GM21381 (cell line): ENCODE measurements around the gene SLC22A12.

ENCODE experiments used
- ATAC-seq: cut with Tn5 transposase; IDR thresholded peaks from one replicate; pipeline ENCODE4 v1.9.1; 2021; ENCODE audit warnings: mild to moderate bottlenecking, moderate library complexity; ENCODE audit not compliant: unreplicated experiment

The SLC22A12 gene

GRCh38 chr11:64643256-64643881, 52.3 kb downstream of the SLC22A12 start:
- ATAC-seq = no peak

GRCh38 chr11:64643920-64644646, 53.1 kb downstream of the SLC22A12 start:
- no peak for ATAC-seq

GRCh38 chr11:64644647-64645275, 53.7 kb downstream of the SLC22A12 start:
- no peak for ATAC-seq

- ATAC-seq = no peak
Measured at GRCh38 chr11:64647019-64647779, 56.2 kb downstream of the SLC22A12 start.

- no peak for ATAC-seq
Measured at GRCh38 chr11:64648551-64648950, 57.5 kb downstream of the SLC22A12 start.

GRCh38 chr11:64649291-64649697, 58.3 kb downstream of the SLC22A12 start:
- no peak for ATAC-seq

GRCh38 chr11:64650923-64651523, 60.0 kb downstream of the SLC22A12 start:
- ATAC-seq = no peak
